Measurements from ENCODE around the gene DTNBP1. TPM values are rescaled to one million over a fixed set of nuclear protein-coding genes. Genes with fewer than 3 reads are reported as not detected.
"Not testable (repeated sequence)": the region's sequence is repeated elsewhere in the genome, so short reads cannot be mapped to it uniquely, and the experiment has no call there.

Gene DTNBP1
- total RNA-seq, 1 experiment from 2014 or later, result 7.5 TPM

DNA sequence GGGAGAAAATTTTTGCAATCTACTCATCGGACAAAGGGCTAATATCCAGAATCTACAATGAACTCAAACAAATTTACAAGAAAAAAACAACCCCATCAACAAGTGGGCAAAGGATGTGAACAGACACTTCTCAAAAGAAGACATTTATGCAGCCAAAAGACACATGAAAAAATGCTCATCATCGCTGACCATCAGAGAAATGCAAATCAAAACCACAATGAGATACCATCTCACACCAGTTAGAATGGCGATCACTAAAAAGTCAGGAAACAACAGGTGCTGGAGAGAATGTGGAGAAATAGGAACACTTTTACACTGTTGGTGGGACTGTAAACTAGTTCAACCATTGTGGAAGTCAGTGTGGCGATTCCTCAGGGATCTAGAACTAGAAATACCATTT, 4.1 kb upstream of the DTNBP1 start:
- not testable (repeated sequence) for DNase-seq (ENCODE audit: low spot score)

DNA sequence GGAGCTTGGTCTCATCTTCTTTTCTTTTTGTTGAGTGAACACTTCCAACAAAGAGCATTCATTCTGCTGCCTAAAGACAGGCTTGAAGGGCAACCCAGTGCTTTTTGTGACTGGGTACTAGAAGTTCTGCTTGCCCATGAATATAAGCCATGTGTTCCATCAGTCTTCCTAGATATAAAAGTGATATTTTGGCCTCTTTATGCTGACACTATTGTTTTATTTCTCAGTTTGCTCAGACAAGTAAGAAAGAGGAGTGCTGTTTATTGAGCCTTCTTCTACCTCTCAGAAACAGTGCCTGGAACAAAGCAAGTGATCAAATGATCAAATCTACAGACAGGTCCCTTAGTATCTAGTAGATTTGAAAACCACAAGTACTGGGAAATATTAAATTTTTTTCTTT, 2.4 kb upstream of the DTNBP1 start:
- DNase-seq (ENCODE audit: low spot score), result no peak

DNA sequence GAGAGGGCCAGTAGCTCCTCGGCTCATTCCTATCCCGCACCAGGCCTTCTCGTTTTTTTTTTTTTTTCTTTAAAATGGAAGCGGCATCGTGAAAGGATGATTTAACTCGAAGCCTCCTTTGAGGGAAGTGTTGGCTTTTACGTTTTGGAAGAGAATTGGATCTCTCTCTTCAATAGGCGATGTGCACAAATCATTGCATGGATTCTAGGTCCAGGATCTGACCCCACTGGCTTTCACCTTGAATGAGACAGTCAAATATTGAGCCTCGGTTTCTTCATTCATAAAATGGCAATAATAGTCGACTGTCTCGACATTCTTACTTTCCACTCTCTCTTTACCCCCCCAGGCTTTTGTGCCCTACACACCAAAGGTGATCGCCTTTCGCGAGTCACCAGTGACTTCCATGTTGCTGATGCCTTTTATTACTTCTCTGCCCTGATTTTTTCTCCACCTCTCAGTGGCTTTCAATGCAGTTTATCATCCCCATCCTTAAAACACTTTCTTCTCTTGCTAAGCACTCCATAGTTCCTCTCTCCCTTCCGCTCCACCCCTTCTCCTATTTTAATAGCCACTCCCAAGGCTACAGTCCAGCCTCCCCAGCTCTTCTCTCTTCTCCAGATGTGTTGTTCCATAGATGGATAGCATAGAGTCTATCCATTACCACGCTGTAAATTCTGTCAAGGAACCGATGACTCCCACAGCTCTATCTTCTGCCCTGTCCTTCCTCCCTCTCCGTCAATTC, 473 bp upstream of the DTNBP1 start:
- no peak for DNase-seq (ENCODE audit: low spot score)

DNA sequence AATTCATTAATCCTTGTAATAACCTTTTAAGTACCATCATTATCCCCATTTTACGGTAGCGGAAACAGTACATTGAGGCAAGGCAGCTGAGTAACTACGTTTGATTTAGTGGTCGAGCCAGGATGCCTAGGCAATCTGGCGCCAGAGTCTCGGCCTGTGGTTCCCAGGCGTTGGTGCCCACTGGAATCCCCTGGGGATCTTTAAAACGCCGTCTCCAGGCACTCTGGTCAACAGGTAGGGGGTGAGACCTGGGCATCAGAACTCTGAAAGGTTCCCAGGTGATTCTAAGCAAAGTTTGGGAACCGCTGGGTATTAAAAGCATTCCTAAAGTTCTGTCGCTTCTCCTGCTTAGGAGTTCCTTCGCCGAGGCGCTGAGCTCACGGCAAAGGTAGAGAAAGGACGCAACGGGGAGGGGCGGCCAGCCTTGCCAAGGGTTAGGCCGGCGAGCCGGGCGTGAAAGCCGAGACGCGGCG, 939 bp downstream of the DTNBP1 start:
- DNase-seq (ENCODE audit: low spot score), result no peak

DNA sequence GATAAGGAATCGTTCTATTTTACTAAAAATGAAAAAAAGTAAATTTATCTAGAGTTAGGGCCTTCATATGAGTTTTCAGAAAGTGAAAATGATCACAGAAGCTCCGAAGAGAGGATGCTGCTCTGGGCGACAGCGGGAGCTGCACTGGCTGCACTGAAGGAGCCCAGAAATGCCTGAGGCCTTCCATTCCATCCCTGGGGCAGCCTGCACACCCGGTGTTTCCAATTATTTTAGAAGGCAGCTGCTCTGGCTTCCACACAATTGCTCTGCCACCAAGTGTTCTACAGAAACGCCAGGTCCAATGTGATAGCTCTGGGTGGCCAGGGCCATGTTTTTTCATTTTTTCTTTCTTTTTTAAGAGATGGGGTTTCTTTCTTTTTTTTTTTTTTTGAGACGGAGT, 3.6 kb downstream of the DTNBP1 start:
- DNase-seq (ENCODE audit: low spot score), result no peak

DNA sequence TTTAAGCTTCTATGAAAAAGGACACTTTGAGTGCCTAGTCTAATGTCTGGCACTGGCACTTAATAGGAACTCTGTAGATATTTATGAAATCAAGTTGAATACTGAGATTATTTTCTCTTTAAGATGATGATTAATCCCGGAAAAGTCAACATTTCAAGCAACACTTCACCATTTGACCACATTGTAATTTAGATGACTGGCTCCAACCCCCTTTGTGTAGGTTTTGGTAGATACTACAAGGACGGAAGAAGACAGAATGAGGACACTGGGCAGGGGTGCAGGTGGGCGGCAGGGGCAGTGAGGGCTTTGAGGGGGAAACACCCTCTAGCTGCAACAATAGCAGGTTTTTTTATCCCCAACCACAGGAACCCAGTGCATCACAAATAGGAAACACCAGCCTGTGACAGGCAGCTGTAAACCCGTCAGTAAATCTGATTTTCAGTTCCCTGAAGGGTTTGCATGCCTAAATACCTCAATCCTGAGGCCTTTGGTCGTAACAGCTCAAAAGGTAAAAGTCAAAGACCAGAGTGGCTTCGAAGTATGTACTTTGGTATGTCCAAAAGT, 4.6 kb downstream of the DTNBP1 start:
- DNase-seq (ENCODE audit: low spot score), result no peak

DNA sequence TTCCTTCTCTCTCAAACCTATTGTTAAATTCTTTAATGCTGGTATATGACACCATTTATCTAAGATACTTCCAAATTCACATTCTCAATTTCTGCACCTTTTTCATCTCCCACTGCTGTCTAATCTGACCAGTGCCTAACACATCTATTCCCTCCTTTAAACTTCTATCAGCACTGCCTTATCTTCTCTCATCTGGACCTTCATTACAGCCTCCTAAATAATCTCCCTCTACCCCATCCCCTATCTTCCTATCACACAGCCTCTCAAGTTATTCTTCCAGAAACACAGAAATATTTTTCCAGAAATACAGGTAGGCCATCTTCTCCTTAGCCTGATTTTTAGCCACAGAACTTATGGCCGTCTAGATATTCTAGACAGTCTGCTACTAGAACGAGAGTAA, 5.5 kb downstream of the DTNBP1 start:
- DNase-seq (ENCODE audit: low spot score), result no peak

DNA sequence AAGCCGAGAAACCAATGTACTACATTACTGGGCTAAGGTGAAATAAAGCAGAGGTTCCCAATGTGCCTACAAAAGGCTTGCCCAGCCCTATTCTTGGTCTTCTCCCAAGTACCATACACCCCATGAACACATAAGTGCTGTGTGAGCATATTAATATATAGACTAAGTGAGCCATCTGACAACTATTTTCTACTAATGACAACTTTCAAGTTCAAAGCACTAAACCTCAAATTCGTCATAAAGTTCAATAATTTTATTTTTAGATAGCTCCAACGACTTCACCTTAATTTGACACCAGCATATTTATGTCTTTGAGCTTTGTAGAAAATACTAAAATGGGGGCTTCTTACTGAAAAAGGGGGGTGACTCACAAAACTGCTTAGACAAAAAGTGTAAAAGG, 6.7 kb downstream of the DTNBP1 start:
- DNase-seq (ENCODE audit: low spot score), result no peak

DNA sequence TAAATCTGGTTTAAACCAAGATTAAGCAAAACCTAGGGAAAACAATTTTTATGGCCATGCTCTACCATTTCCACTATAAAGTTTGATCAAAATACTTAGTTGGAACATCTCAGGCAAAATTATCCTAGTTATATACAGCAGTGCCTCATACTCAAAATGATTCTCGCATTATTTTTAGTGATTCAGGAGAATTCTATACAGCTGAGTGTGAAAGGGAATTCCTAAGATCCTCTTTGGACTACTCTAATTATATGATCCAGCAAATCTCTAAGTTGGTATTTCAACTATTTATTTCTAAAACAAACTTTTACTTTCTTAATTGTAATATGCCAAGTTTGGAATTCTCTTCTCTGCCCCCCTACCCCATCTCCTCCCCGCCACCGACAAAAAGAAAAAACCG, 8.6 kb downstream of the DTNBP1 start:
- no peak for DNase-seq (ENCODE audit: low spot score)

DNA sequence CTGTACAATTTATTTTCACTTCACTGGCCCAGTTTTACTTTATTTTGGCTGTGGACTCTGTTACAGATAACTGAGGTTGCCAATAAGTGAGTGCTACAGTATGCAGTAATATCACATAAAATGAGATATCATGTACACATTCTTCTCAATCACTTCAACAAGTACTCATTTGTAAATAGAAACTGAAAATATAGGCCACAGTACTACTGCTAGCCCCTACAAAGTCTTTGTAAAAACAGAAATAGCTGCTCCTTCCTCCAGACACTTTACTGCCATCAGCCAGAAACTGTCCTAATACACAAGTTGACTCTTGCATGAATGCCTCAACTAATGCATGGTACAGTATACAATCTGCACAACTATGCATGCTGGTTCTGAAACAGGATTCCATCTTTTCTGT, 9.2 kb downstream of the DTNBP1 start:
- no peak for DNase-seq (ENCODE audit: low spot score)

DNA sequence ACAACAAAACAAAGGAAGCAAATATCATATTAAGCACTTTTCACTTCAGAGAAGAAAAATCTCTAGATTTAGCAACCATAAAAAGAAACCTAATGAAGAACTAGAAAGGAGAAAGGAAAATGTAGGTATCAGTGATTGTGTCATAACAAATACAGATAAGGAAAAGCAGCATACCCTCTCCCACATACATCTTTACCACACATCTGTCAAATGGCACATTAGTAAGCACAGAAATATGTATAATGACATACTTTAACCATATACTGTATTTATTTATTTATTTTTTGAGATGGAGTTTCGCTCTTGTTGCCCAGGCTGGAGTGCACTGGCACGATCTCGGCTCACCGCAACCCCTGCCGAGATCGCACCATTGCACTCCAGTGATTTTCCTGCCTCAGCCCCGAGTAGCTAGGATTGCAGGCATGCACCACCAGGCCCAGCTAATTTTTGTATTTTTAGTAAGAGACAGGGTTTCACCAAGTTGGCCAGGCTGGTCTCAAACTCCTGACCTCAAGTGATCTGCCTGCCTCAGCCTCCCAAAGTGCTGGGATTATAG, 12.7 kb downstream of the DTNBP1 start:
- not testable (repeated sequence) for DNase-seq (ENCODE audit: low spot score)

DNA sequence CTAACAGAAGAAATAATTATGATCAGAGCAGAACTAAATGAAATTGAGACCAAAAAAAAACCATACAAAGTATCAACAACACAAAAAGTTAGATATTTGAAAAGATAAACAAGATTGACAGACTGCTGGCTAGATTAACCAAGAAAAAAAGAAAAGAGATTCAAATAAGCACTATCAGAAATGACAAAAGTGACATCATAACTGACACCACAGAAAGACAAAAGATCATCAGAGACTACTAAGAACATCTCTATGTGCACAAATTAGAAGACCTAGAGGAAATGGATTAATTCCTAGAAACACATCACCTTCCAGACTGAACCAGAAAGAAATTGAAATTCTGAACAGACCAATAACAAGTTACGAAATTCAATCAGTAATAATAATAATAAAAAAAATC, 17.9 kb downstream of the DTNBP1 start:
- no peak for DNase-seq (ENCODE audit: low spot score)

DNA sequence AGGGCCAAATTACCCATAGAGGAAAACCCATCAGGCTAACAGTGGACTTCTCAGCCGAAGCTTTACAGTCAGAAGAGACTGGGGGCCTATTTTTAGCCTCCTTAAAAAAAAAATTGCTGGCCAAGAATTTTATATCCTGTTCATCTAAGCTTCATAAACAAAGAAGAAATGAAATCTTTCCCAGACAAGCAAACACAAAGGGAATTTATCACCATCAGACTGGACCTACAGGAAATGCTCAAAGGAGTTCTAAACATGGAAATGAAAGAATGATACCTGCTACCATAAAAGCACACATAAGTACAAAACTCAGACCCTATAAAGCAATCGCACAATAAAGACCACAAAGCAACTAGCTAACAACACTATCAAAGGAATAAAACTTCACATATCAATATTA, 19.3 kb downstream of the DTNBP1 start:
- DNase-seq (ENCODE audit: low spot score), result no peak

DNA sequence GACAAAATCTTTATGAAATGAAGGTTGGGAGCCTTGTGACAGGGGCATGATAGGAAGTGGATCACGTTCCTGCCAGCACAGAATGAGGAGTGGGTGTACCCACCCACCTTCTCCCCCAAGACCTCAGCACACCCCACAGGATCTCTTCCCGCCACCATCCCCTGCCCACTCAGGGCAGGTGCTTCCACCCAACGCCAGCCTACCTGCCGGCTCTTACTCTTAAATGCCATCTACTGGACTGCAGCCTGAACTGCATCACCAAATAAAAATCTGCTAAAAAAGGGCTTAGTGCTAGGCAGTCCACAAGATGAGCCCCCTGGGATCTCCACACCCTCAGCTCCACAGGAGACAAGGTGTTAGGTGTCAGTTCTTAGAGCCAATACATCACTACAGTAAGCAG, 20.6 kb downstream of the DTNBP1 start:
- no peak for DNase-seq (ENCODE audit: low spot score)

DNA sequence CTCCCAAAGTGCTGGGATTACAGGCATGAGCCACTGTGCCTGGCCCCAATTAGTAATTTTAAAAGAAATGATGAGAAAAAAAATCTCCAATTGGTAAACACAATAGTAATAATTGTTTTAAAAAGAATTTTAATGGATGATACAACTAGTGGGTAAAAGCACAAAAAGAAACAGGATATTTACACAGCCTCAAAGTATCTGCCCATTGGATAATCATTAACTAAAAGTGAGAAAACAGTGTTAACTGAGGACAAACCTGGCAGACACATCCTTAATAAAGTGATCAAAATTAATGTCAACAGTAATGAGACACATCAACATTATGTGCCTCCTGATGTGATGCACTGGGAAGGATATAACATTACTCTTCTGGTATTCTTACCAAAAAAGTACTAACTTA, 24.5 kb downstream of the DTNBP1 start:
- DNase-seq (ENCODE audit: low spot score), result no peak

DNA sequence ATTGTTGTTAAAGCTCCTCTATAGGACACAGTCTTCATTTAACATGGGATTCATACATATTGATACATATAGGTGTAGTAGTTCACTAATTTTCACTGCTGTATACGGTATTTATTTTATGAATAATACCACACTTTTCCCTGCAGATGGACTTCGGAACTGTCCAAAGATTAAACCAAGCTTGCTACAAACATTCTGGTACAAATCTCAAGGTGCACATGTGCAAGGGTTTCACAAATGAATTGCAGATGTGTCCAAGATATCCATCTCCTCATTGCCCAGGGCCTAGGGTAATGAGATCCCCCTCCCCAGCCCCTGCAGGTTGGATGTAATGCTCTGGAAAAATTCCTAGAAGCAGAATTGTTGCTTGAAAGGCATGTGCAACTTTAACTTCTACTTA, 31.4 kb downstream of the DTNBP1 start:
- no peak for DNase-seq (ENCODE audit: low spot score)

DNA sequence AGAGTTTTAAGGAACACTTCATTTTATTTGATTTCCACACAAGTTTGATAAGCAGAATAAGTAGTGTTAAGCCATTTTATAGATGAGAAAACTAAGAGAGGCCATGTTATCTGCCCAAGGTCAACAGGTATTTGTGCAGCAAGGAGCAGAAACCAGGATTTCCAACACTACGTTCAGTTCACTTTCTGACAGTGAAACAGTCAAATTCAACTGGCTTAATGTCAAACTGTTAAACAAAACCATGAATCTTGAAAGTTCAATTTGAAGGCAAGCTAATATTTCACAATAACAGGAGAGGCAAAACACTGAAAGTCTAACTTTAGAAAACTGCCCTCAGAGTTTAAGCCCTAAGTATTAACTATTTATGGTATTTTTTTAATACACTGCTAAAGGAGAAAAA, 32.6 kb downstream of the DTNBP1 start:
- DNase-seq (ENCODE audit: low spot score), result no peak

DNA sequence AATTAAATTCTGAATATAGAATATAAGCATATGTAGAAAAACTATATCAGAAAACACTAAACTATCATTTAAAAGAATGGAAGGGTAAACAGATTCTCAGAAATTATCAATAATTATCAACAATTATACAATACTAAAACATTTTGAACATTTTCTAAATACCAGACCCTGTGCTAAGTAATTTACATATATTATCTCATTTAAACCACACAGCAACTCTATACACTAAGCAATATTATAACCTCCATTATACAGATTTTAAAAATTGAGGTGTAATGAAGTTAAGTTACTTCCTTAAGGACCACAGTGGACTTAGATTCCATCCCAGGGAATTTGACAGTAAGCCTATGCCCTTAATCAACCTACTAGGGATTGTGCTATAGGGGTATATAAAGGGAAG, 33.3 kb downstream of the DTNBP1 start:
- DNase-seq (ENCODE audit: low spot score), result no peak

DNA sequence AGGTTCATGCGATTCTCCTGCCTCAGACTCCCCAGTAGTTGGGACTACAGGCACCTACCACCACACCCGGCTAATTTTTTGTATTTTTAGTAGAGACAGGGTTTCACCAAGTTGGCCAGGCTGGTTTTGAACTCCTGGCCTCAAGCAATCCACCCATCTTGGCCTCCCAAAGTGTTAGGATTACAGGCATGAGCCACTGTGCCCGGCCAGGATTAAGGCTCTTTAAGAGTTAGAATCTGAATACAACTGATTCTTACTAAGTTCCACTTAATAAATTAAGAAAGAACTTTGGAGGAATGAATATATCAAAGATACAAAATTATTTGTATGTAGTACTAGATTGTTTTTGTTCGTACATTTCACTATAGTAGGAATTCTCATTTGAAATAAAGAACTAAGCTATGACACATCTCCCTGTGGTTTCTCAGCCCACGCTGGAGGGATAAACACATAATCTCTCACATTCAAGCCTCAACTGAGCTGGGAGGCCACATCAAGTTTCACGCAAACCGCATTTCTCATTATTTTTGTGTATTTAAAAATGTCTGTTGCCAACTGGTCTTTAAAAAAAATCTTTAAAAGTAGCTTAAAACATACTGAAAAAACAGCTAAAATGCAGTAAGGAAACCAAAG, 34.2 kb downstream of the DTNBP1 start:
- DNase-seq (ENCODE audit: low spot score), result peak; percentile 89

DNA sequence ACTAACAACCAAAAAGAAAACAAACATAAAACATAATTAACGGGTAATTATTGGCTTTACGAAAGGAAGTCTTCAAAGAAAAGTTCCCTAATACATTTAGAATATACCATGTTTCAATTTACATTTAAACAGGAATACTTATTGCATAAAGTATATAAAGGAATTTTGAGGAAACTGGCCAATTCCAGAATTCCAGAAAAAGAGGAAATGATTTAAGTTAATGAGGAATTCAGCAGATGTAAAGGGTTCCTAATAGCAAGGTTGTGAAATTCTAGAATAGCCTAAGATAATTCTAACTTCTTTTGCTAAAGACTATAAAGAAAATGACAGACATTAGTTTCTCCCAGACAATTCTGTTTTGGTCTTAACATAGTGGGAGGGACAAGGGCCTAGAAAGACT, 35.0 kb downstream of the DTNBP1 start:
- DNase-seq (ENCODE audit: low spot score), result no peak

DNA sequence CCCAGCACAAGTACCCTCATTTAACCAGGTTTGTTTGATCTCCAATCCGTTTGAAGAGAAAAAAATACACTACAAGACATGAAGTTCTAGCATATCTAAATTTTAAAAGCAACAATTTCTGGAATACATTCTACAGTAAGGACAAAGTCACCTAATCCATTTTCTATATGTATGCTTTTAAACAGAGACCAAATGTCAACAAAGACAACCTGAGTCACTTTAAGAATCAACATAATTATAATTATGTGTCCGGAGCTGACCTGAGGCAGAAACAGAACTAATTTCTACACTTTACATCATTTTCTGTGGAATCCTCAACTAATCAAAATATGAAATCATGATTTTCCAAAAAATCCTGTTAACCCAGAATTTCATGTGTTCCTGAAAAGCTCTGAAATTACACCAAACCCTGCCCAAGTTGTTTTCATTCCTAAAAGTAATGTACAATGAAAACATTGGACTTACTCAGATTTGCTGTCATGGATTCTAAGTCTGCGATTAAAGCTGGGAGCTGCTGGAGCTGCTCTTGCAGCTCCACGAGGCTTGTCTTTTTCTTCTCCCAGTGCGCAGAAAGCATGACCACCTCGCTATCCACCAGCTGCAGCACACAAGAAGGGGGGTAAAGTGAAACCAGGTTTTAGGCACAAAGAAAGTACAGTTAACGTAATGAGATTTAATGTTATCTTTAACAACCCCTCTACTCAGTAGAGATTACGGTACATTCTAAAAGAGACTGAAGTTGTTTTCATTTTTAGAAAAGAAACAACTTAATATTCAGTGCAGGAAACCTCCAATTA, 35.8 kb downstream of the DTNBP1 start:
- no peak for DNase-seq (ENCODE audit: low spot score)

DNA sequence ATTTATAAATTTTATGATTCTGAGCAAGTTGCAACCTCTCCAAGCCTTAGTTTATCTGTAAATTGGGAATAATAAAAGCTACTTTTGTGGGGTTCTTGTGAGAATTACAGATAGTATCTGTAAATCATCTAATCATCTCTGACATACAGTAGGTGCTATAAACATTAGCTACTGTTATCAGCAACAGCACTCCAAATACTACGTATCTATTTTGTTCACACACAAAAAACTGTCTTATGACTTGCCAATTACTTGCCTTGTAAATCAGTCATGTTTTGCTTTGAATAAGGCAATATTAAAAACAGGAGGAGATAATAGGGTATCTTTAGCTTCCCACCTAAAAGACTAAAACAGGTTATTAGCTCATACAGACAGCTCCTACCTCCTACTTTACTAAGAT, 36.7 kb downstream of the DTNBP1 start:
- no peak for DNase-seq (ENCODE audit: low spot score)
